Fibroblast of lung (primary cell): ENCODE results near the gene ADAMTS9.

Experiments
- EZH2 ChIP-seq: IDR thresholded peaks from 2 replicates; pipeline ENCODE4 v1.5.1; 2012; ENCODE audit warnings: low read length, control low read depth, mild to moderate bottlenecking; ENCODE audit errors: missing control alignments
- TF ChIP-seq, protein P1 (sequence below), 2 donors: IDR thresholded peaks in 1 of 2; conservative IDR thresholded peaks in 1 of 2; 1 replicate in 1 of 2; 2 replicates in 1 of 2; pipeline ENCODE4 v1.5.1; 2011 to 2012; ENCODE audit warnings: low read length in 2 of 2, control low read depth in 1 of 2, inconsistent platforms in 1 of 2, low read depth in 1 of 2, mild to moderate bottlenecking in 1 of 2

DNA sequence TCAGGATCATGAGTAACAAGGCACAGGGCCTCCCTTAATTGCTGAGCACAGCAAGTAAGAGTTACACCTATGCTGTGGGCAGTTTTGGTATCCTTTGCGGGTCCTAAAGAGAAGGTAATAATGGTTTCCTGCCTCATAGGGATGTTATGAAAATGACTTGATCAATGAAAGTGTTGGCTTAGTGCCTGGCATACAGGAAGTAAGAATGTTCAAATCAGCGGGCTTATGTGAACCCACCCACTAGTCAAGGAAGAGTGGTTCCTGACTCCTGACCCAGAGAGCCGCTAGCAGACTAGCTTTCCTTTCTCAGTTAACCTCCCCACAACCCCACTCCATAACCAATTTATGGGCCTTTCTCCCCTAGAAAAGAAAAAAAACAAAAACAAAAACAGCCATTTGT lies 5.2 kb upstream of the ADAMTS9 start:
- TF ChIP-seq, protein P1, sequence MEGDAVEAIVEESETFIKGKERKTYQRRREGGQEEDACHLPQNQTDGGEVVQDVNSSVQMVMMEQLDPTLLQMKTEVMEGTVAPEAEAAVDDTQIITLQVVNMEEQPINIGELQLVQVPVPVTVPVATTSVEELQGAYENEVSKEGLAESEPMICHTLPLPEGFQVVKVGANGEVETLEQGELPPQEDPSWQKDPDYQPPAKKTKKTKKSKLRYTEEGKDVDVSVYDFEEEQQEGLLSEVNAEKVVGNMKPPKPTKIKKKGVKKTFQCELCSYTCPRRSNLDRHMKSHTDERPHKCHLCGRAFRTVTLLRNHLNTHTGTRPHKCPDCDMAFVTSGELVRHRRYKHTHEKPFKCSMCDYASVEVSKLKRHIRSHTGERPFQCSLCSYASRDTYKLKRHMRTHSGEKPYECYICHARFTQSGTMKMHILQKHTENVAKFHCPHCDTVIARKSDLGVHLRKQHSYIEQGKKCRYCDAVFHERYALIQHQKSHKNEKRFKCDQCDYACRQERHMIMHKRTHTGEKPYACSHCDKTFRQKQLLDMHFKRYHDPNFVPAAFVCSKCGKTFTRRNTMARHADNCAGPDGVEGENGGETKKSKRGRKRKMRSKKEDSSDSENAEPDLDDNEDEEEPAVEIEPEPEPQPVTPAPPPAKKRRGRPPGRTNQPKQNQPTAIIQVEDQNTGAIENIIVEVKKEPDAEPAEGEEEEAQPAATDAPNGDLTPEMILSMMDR (conservative IDR thresholded peaks at IDR 0.05 in 1 of 2, IDR thresholded peaks at IDR 0.05 in 1 of 2; ENCODE audit: low read depth in 1 of 2, low read length in 2 of 2), result no peak
- no peak for TF ChIP-seq EZH2
